Vagina (tissue), 2 donors: ENCODE measurements around the gene METTL26. TPM values are rescaled to one million over a fixed set of nuclear protein-coding genes. Genes with fewer than 3 reads are reported as not detected.

ENCODE experiments used
- DNase-seq, 2 donors: peaks; one replicate each; pipeline ENCODE4 v3.0.0-alpha.2; 2017; ENCODE audit errors: extremely low spot score in 2 of 2
- H3K27ac ChIP-seq: fragments of 200-600 bp; sonication (generic); one replicate; pipeline ENCODE4 v1.5.1; 2019
- H3K27me3 ChIP-seq: fragments of 200-600 bp; sonication (generic); one replicate; pipeline ENCODE4 v1.5.1; 2019
- H3K36me3 ChIP-seq, 2 donors: fragments of 200-600 bp; sonication (generic); one replicate each; pipeline ENCODE4 v1.5.1; 2017 to 2019
- H3K4me1 ChIP-seq: fragments of 200-600 bp; sonication (generic); one replicate; pipeline ENCODE4 v1.5.1; 2019
- H3K4me3 ChIP-seq, 2 donors: fragments of 200-600 bp; sonication (generic); 1 replicate in 1 of 2; 2 replicates in 1 of 2; pipeline ENCODE4 v1.5.1; 2016 to 2019
- H3K9me3 ChIP-seq: fragments of 200-600 bp; sonication (generic); one replicate; pipeline ENCODE4 v1.5.1; 2019
- POLR2A ChIP-seq, 2 donors: fragments of 450-650 bp; IDR thresholded peaks; one replicate each; pipeline ENCODE4 v1.6.1; 2017; ENCODE audit warnings: antibody characterized with exemption in 2 of 2, mild to moderate bottlenecking in 2 of 2, moderate library complexity in 2 of 2
- POLR2AphosphoS5 ChIP-seq, 2 donors: sonication (generic); formaldehyde crosslinking; IDR thresholded peaks; one replicate each; pipeline ENCODE4 v1.9.0; 2017; ENCODE audit warnings: antibody characterized with exemption in 2 of 2, mild to moderate bottlenecking in 2 of 2, low read depth in 1 of 2; ENCODE audit not compliant: insufficient read depth in 1 of 2
- intact Hi-C: fragments of 100-400 bp; cut with DNase I; formaldehyde crosslinking; loops from one replicate; pipeline ENCODE4 v1.15.1; 2023
- total RNA-seq: library from RNA; depleted of rRNA; stranded (reverse); fragments of >200 nt; gene quantifications from one replicate; pipeline ENCODE4 v1.2.3, GENCODE V29; 2016
- TF ChIP-seq, protein P1 (sequence below), 3 experiments: fragments of 450-650 bp in 2 of 3; fragments of 200-600 bp in 1 of 3; sonication (generic) in 1 of 3; IDR thresholded peaks; one replicate each; pipeline ENCODE4 v1.5.1; 2017 to 2019; ENCODE audit warnings: antibody characterized with exemption in 3 of 3, mild to moderate bottlenecking in 2 of 3, moderate library complexity in 2 of 3

The METTL26 gene
- total RNA-seq, 1 donor from 2014 or later: 187 TPM

DNA sequence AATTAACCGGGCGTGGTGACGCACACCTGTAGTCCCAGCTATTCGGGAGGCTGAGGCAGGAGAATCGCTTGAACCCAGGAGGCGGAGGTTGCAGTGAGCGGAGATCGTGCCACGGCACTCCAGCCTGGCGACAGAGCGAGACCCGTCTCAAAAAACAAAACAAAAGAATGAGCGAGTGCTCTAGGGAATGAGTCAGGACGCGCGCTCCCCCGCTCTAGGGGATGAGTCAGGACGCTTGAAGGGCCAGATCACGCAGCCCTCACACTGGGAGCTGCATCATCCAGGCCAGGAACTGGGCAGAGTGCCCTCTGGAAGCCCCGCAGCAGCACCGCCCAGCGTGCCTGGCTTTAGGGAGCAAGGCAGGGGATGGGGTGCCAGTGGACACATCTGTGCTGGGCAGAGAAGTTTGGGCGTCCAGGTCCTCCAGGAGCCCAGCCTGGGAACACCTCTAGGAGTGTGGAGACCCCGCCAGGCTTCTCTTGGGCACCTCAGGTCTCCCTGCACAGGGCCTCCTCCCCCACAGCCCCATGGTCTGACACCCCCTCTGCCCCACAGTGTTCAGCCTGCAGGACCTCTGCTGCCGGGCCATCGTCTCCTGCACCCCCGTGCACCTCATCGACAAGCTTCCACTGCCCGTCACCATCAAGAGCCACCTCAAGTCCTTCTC lies 9.2 kb downstream of the METTL26 start:
- Histone ChIP-seq H3K4me1 (peaks cover 54% of the 10 kb centered on the region), H3K4me3 (no peak overlapping the region), H3K27ac (peak overlapping the region; percentile 82), H3K27me3 (no peaks in the 10 kb centered on the region), H3K9me3 (no peaks in the 10 kb centered on the region), H3K36me3 (no peaks in the 10 kb centered on the region)
- no peak for DNase-seq
- intact Hi-C loops: no loop called here
- TF ChIP-seq POLR2AphosphoS5 (IDR thresholded peaks at IDR 0.05; ENCODE audit: insufficient read depth in 1 of 2, low read depth in 1 of 2) (peak; percentile 75 to 77), POLR2A (IDR thresholded peaks at IDR 0.05) (no peak)
- TF ChIP-seq, protein P1, sequence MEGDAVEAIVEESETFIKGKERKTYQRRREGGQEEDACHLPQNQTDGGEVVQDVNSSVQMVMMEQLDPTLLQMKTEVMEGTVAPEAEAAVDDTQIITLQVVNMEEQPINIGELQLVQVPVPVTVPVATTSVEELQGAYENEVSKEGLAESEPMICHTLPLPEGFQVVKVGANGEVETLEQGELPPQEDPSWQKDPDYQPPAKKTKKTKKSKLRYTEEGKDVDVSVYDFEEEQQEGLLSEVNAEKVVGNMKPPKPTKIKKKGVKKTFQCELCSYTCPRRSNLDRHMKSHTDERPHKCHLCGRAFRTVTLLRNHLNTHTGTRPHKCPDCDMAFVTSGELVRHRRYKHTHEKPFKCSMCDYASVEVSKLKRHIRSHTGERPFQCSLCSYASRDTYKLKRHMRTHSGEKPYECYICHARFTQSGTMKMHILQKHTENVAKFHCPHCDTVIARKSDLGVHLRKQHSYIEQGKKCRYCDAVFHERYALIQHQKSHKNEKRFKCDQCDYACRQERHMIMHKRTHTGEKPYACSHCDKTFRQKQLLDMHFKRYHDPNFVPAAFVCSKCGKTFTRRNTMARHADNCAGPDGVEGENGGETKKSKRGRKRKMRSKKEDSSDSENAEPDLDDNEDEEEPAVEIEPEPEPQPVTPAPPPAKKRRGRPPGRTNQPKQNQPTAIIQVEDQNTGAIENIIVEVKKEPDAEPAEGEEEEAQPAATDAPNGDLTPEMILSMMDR (IDR thresholded peaks at IDR 0.05): no peak

DNA sequence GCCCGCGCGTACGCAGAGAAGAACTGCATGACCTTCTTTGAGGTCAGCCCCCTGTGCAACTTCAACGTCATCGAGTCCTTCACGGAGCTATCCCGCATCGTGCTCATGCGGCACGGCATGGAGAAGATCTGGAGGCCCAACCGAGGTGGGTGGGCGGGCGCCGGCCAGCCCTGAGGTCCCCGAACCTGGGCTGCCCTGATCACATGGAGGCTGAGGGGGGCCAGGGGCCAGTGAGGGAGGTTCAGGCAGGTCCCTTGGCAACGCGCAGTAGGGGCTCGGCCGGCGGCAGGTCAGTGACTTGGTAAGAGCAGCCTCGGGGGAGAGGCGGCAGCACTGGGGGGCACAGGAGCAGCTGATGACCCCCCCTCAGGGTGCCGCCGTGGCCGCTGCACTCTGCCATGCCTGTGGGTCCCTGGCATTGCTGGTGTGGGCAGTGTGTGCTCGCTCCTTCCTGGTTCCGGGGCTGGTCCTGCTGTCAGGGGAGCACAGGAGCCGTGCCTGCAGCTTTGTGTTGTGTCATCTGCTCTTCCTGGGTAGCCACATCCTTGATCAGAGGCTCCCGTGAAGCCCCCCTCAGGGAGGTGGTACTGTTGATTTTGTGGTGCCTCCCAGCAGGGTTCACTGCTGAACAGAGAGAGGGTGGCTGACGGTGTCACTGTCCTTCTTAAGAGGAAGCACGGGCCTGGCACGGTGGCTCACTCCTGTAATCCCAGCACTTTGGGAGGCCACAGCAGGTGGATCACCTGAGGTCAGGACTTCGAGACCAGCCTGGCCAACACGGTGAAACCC lies 9.9 kb downstream of the METTL26 start:
- Histone ChIP-seq H3K4me3 (no peak overlapping the region), H3K27me3 (no peaks in the 10 kb centered on the region), H3K36me3 (no peaks in the 10 kb centered on the region), H3K9me3 (no peaks in the 10 kb centered on the region), H3K4me1 (peaks cover 57% of the 10 kb centered on the region), H3K27ac (peak overlapping the region; percentile 82)
- intact Hi-C loops: no loop called here
- TF ChIP-seq POLR2AphosphoS5 (IDR thresholded peaks at IDR 0.05; ENCODE audit: insufficient read depth in 1 of 2, low read depth in 1 of 2) (no peak), POLR2A (IDR thresholded peaks at IDR 0.05) (no peak)
- TF ChIP-seq, protein P1 (IDR thresholded peaks at IDR 0.05): no peak
- DNase-seq: no peak

DNA sequence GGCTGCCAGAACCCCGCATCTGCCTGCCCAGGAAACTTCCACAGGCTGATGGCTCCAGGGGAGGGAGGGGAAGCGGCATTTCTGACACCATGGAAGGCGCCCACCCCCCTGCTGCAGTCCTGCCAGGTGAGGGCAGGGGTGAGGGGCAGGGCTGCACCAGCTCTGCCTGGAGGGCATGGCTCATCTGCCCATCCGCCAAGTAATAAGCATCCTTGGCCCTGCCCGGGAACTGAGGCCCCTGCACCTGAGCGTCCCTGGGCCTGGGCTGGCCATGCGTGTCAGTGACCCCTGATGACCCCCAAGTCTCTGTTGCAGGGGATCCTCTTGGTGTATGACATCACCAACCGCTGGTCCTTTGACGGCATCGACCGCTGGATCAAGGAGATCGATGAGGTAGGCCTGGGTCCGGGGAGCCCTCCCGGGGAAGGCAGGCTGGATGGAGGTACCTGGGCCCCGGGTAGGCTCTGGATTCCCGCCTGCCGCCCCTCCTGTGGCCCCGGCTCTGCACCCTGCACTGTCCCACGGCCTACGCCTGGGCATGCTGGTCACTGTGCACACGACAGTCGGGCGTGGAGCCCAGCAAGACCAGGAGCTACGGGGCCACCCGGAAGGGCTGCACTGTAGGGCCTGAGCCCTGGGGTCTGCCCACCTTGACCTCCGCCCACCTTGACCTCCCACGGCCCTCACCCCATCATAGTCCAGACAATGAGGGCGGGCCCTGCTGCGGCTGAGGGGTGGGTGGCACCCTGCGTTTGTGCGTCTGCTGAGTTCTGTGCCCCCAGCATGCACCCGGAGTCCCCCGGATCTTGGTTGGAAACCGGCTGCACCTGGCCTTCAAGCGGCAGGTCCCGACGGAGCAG lies 10.8 kb downstream of the METTL26 start:
- no peak for TF ChIP-seq POLR2A (IDR thresholded peaks at IDR 0.05)
- TF ChIP-seq, protein P1 (IDR thresholded peaks at IDR 0.05): no peak
- H3K27ac ChIP-seq: peak overlapping the region; percentile 82
- no peaks in the 10 kb centered on the region for H3K27me3 ChIP-seq
- H3K36me3 ChIP-seq: no peaks in the 10 kb centered on the region
- peaks cover 53% of the 10 kb centered on the region for H3K4me1 ChIP-seq
- intact Hi-C loops: no loop called here
- no peak overlapping the region for H3K4me3 ChIP-seq
- H3K9me3 ChIP-seq: no peaks in the 10 kb centered on the region
- no peak for DNase-seq

DNA sequence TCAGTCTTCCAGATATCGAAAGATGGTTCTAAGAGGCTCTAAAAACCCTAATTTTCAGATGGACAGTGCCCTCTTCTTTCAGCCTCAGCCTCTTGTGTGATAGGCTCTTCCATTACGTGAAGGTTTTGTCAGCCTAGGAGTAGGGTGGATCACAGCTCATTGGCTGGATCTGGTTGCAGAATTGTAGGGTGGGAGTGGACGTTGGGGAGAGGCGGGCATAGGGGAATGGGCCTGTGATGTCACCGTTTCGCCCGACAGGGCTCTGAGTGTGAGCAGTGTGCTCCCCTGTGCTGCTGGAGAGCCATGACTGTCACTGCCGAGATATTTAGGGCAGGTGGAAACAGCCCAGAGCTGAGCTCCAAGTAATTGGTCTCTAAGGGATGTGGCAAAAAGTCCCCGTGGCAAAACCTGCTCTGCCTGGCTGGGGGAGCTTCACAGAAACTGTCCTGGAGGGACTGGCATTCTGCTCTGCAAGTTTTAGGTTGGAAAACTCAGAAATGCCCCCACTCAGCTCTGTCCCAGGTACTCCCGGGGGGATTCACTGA lies 11.5 kb downstream of the METTL26 start:
- no peaks in the 10 kb centered on the region for H3K36me3 ChIP-seq
- H3K4me1 ChIP-seq: peaks cover 45% of the 10 kb centered on the region
- no peak for DNase-seq
- H3K27ac ChIP-seq: no peak overlapping the region
- no peak overlapping the region for H3K4me3 ChIP-seq
- no peaks in the 10 kb centered on the region for H3K9me3 ChIP-seq
- intact Hi-C loops: no loop called here
- TF ChIP-seq POLR2A (IDR thresholded peaks at IDR 0.05) (no peak), POLR2AphosphoS5 (IDR thresholded peaks at IDR 0.05; ENCODE audit: insufficient read depth in 1 of 2, low read depth in 1 of 2) (no peak)
- TF ChIP-seq, protein P1 (IDR thresholded peaks at IDR 0.05): no peak
- no peaks in the 10 kb centered on the region for H3K27me3 ChIP-seq
